Activated CD4-positive, alpha-beta T cell treated with anti-CD3 and anti-CD28 coated beads, Interleukin-2, amount 50 U/mL, for 1 hour (primary cell): ENCODE results near the gene PPM1F.

Experiments
- DNase-seq: peaks from one replicate; pipeline ENCODE4 v3.0.0-alpha.2; 2020

Gene PPM1F

GRCh38 chr22:21952586-21953571, at the start of gene PPM1F:
Gene PPM1F (minus strand): TSS chr22:21952848. CDS start chr22:21946048, 6,800 bp downstream.
- DNase-seq = peak; percentile 91

GRCh38 chr22:22001664-22002525, 49.2 kb upstream of the PPM1F start:
- DNase-seq = no peak

- DNase-seq = no peak
These were observed 46.1 kb upstream of the PPM1F start for GRCh38 chr22:21998595-21999247.

- no peak for DNase-seq
These were observed 43.6 kb upstream of the PPM1F start for GRCh38 chr22:21996175-21996720.

- no peak for DNase-seq
These were observed 43.0 kb upstream of the PPM1F start for GRCh38 chr22:21995660-21996059.

- no peak for DNase-seq
These were observed 42.3 kb upstream of the PPM1F start for GRCh38 chr22:21994881-21995444.

- DNase-seq = no peak
These were observed 40.1 kb upstream of the PPM1F start for GRCh38 chr22:21992593-21993237.

GRCh38 chr22:21991774-21992173, 39.1 kb upstream of the PPM1F start:
- no peak for DNase-seq

- no peak for DNase-seq
These were observed 38.6 kb upstream of the PPM1F start for GRCh38 chr22:21991304-21991596.

GRCh38 chr22:21990445-21991303, 38.0 kb upstream of the PPM1F start:
- no peak for DNase-seq

- no peak for DNase-seq
These were observed 36.4 kb upstream of the PPM1F start for GRCh38 chr22:21989049-21989448.

- DNase-seq = no peak
These were observed 32.6 kb upstream of the PPM1F start for GRCh38 chr22:21985214-21985613.

GRCh38 chr22:21984793-21985192, 32.1 kb upstream of the PPM1F start:
- DNase-seq = no peak

- DNase-seq = peak; percentile 78
These were observed 29.8 kb upstream of the PPM1F start, which contains the start of gene TOP3B for GRCh38 chr22:21982338-21982965. Gene TOP3B (minus strand): TSS chr22:21982787. CDS start chr22:21975709, 7,078 bp downstream.

- DNase-seq = no peak
These were observed 29.2 kb upstream of the PPM1F start for GRCh38 chr22:21981874-21982273.

- DNase-seq = no peak
These were observed 27.9 kb upstream of the PPM1F start for GRCh38 chr22:21980547-21980946.

- DNase-seq = no peak
These were observed 26.1 kb upstream of the PPM1F start for GRCh38 chr22:21978564-21979386.

- DNase-seq = no peak
These were observed 25.2 kb upstream of the PPM1F start for GRCh38 chr22:21977814-21978213.

- no peak for DNase-seq
These were observed 23.3 kb upstream of the PPM1F start for GRCh38 chr22:21975854-21976345.
